HepG2 (cell line): ENCODE results near the gene RPTOR. TPM values are rescaled to one million over a fixed set of nuclear protein-coding genes. Genes with fewer than 3 reads are reported as not detected.

ENCODE experiments used
- ATAC-seq: fragments of 200-7000 bp; cut with Tn5 transposase; 3 replicates; pipeline ENCODE4 v1.9.1; 2020; ENCODE audit warnings: mild to moderate bottlenecking, moderate library complexity
- BruUV-seq: library from RNA; stranded (reverse); fragments of 400-500 nt; replicated peaks from 2 replicates; lab custom pipeline; 2021; lab: Mats Ljungman, UMichigan
- CTCF ChIA-PET: fragments of 300-600 bp; formaldehyde crosslinking; extraction: SDS; loops from one replicate; lab custom pipeline; 2021; ENCODE audit warnings: low total read pairs, inconsistent platforms, low intra/inter-chr PET ratio; lab: Yijun Ruan, JAX
- POLR2A ChIA-PET: fragments of 350-600 bp; sonication (Branson Sonifier 250); formaldehyde crosslinking; loops from one replicate; lab custom pipeline; 2020; ENCODE audit warnings: antibody characterized with exemption, inconsistent platforms; lab: Yijun Ruan, JAX
- DNase-seq: peaks from one replicate; pipeline ENCODE4 v3.0.0-alpha.2; 2015; ENCODE audit warnings: low spot score
- FAIRE-seq: peaks from 3 replicates; lab custom pipeline; 2011; peaks lifted over from hg19 to GRCh38; lab: Jason Lieb, UNC
- H2AFZ ChIP-seq: one replicate; pipeline ENCODE4 v1.6.1; 2011; ENCODE audit warnings: low read length, inconsistent platforms
- H3K27ac ChIP-seq: fragments of 300-600 bp; 3 replicates; pipeline ENCODE4 v1.8.0; 2011; ENCODE audit warnings: mixed run types, mild to moderate bottlenecking, mixed read lengths, low read length, inconsistent platforms; ENCODE audit not compliant: insufficient read depth; ENCODE audit errors: extremely low read length
- H3K27me3 ChIP-seq, 2 experiments: fragments of 200-600 bp in 1 of 2; 2 replicates in 1 of 2; 3 replicates in 1 of 2; pipeline versions ENCODE4 v1.6.0 to v1.8.0; 2011; ENCODE audit warnings: low read length in 2 of 2, mild to moderate bottlenecking in 2 of 2, moderate library complexity in 2 of 2, inconsistent platforms in 1 of 2; ENCODE audit not compliant: insufficient read depth in 2 of 2, control insufficient read depth in 1 of 2
- H3K36me3 ChIP-seq, 2 experiments: fragments of 200-600 bp in 1 of 2; replicated peaks in 1 of 2; 2 replicates in 1 of 2; 3 replicates in 1 of 2; pipeline versions ENCODE4 v1.5.1 to v1.8.0; 2011; ENCODE audit warnings: low read length in 2 of 2, inconsistent platforms in 1 of 2; ENCODE audit not compliant: insufficient read depth in 2 of 2, control insufficient read depth in 1 of 2
- H3K4me1 ChIP-seq: 2 replicates; pipeline ENCODE4 v1.5.1; 2012; ENCODE audit warnings: low read length, inconsistent platforms; ENCODE audit not compliant: insufficient read depth
- H3K4me2 ChIP-seq: 2 replicates; pipeline ENCODE4 v1.6.0; 2011; ENCODE audit warnings: low read depth, low read length, inconsistent platforms
- H3K4me3 ChIP-seq, 3 experiments: fragments of 200-600 bp in 1 of 3; sonication (generic), shearing (Covaris generic) in 1 of 3; replicated peaks in 1 of 3; 2 replicates each; pipeline ENCODE4 v1.5.1; 2011 to 2016; ENCODE audit warnings: low read length in 3 of 3, inconsistent platforms in 2 of 3, low read depth in 2 of 3, mild to moderate bottlenecking in 2 of 3, control low read depth in 1 of 3, mixed read lengths in 1 of 3; ENCODE audit not compliant: insufficient read depth in 1 of 3
- H3K79me2 ChIP-seq: one replicate; pipeline ENCODE4 v1.6.1; 2011; ENCODE audit warnings: low read length, inconsistent platforms; ENCODE audit not compliant: insufficient read depth
- H3K9ac ChIP-seq: 2 replicates; pipeline ENCODE4 v1.6.0; 2011; ENCODE audit warnings: mild to moderate bottlenecking, low read depth, low read length, inconsistent platforms; ENCODE audit not compliant: insufficient read depth
- H3K9me3 ChIP-seq: 2 replicates; pipeline ENCODE4 v1.5.1; 2012; ENCODE audit warnings: mild to moderate bottlenecking, low read length
- H4K20me1 ChIP-seq: 2 replicates; pipeline ENCODE4 v1.6.0; 2011; ENCODE audit warnings: inconsistent platforms, mild to moderate bottlenecking, low read length, moderate library complexity; ENCODE audit not compliant: insufficient read depth
- HMGXB4 ChIP-seq, 2 experiments: sonication (generic) in 1 of 2; formaldehyde crosslinking in 1 of 2; IDR thresholded peaks; 2 replicates each; pipeline versions ENCODE4 v1.4.0 to v1.6.1; 2018 to 2020; ENCODE audit warnings: missing genetic modification reagents in 2 of 2, borderline replicate concordance in 1 of 2, low read depth in 1 of 2, mild to moderate bottlenecking in 1 of 2, missing biosample characterization in 1 of 2
- MAFF ChIP-seq: IDR thresholded peaks from 2 replicates; pipeline ENCODE4 v1.6.1; 2011; ENCODE audit warnings: low read depth, low read length, improper control_type of control experiment
- MAFK ChIP-seq, 2 experiments: IDR thresholded peaks in 1 of 2; conservative IDR thresholded peaks in 1 of 2; 2 replicates each; pipeline ENCODE4 v1.6.1; 2011; ENCODE audit warnings: improper control_type of control experiment in 2 of 2, low read length in 2 of 2
- TFDP2 ChIP-seq: sonication (generic); formaldehyde crosslinking; IDR thresholded peaks from 2 replicates; pipeline ENCODE4 v1.4.0; 2020; ENCODE audit warnings: missing genetic modification reagents
- TOPORS ChIP-seq: sonication (generic); formaldehyde crosslinking; IDR thresholded peaks from 2 replicates; pipeline ENCODE4 v1.8.0; 2023; ENCODE audit warnings: mild to moderate bottlenecking, missing genetic modification reagents
- USF2 ChIP-seq, 2 experiments: sonication (generic) in 1 of 2; formaldehyde crosslinking in 1 of 2; IDR thresholded peaks; 2 replicates each; pipeline versions ENCODE4 v1.5.1 to v1.6.1; 2011 to 2020; ENCODE audit warnings: borderline replicate concordance in 1 of 2, low read depth in 1 of 2, low read length in 1 of 2, mild to moderate bottlenecking in 1 of 2, missing genetic modification reagents in 1 of 2, moderate library complexity in 1 of 2
- ZNF431 ChIP-seq: sonication (generic); formaldehyde crosslinking; IDR thresholded peaks from 2 replicates; pipeline ENCODE4 v1.9.0; 2022; ENCODE audit warnings: missing genetic modification reagents, low read depth, mild to moderate bottlenecking, borderline replicate concordance
- WGBS: methylation state at CpG from one replicate; pipeline ENCODE4 v1.1.6; 2017; ENCODE audit warnings: low lambda C conversion rate; 5-methylcytosine and 5-hydroxymethylcytosine counted together
- in situ Hi-C: cut with HindIII; loops from 2 replicates; pipeline ENCODE4 v1.10.0; 2017; ENCODE audit warnings: low pct_unique_long_range_greater_than_20kb; ENCODE audit not compliant: extremely low pct_ligation_motif_present
- intact Hi-C: fragments of 100-400 bp; cut with micrococcal nuclease; formaldehyde crosslinking; loops from one replicate; pipeline ENCODE4 v1.10.0; 2022; ENCODE audit not compliant: unreplicated experiment
- polyA plus RNA-seq, 8 experiments: library from polyadenylated mRNA; depleted of rRNA in 3 of 8; stranded (reverse) in 7 of 8; unstranded in 1 of 8; fragments of >200 nt; fragmentation: Illumina TruSeq in 4 of 8; extraction: Trizol in 4 of 8; gene quantifications; 2 replicates each; pipeline versions ENCODE4 v1.2.1 to v1.2.3, GENCODE V29; 2011 to 2016; ENCODE audit warnings: low read depth in 4 of 8, missing spikeins in 1 of 8, mixed read lengths in 1 of 8; ENCODE audit not compliant: insufficient read depth in 1 of 8
- total RNA-seq, 5 experiments: library from RNA; depleted of rRNA; stranded (reverse); fragments of >200 nt; fragmentation: Illumina TruSeq; extraction: Trizol; gene quantifications; 2 replicates each; pipeline ENCODE4 v1.2.3, GENCODE V29; 2016; ENCODE audit warnings: low read depth in 1 of 5

Gene RPTOR
- total and polyA plus RNA-seq, 2 of the 13 experiments (the other 11 are each of a cell fraction or from before 2014, with no cell fraction given): 6.6 to 25.3 TPM

GRCh38 chr17:80887639-80888175, 343.1 kb downstream of the RPTOR start:
- POLR2A ChIA-PET: no interaction called here
- 95% methylated on average over 10 of the region's 10 CpGs for WGBS
- BruUV-seq: no TSS peak

GRCh38 chr17:80888276-80889160, 343.9 kb downstream of the RPTOR start:
- Histone ChIP-seq H3K4me1 (no peaks in the 10 kb centered on the region), H3K9me3 (no peaks in the 10 kb centered on the region), H4K20me1 (no peaks in the 10 kb centered on the region), H3K4me2 (no peak overlapping the region), H2AFZ (no peak overlapping the region), H3K4me3 (no peak overlapping the region), H3K27me3 (no peaks in the 10 kb centered on the region), H3K27ac (no peak overlapping the region), H3K79me2 (no peaks in the 10 kb centered on the region), H3K9ac (no peak overlapping the region), H3K36me3 (peaks cover 40 to 77% of the 10 kb centered on the region in 2 experiments; a peak in 4 of 5 replicates)
- WGBS: 97% methylated on average over 21 of the region's 24 CpGs
- BruUV-seq: no TSS peak
- DNase-seq (no peak), ATAC-seq (no peak), FAIRE-seq (no peak)
- POLR2A ChIA-PET: no interaction called here
- intact Hi-C loops (no loop called here), in situ Hi-C loops (no loop called here)
- CTCF ChIA-PET: no interaction called here
- TF ChIP-seq TOPORS: no peak
- TF ChIP-seq ZNF431 (CRISPR knock-in tag): no peak
- no peak for TF ChIP-seq HMGXB4 (CRISPR knock-in tag; IDR thresholded peaks at IDR 0.05; ENCODE audit: borderline replicate concordance in 1 of 2, low read depth in 1 of 2)
- TF ChIP-seq USF2 (IDR thresholded peaks at IDR 0.05; ENCODE audit: low read depth, low read length): no peak
- no peak for TF ChIP-seq USF2 (CRISPR knock-in tag; IDR thresholded peaks at IDR 0.05; ENCODE audit: borderline replicate concordance)

More at GRCh38 chr17:80887639-80888175, 343.1 kb downstream of the RPTOR start:
- FAIRE-seq (no peak), ATAC-seq (no peak), DNase-seq (no peak)
- no peak overlapping the region for H3K27ac ChIP-seq
- H3K9ac ChIP-seq: no peak overlapping the region
- no peaks in the 10 kb centered on the region for H4K20me1 ChIP-seq
- no peaks in the 10 kb centered on the region for H3K4me1 ChIP-seq
- intact Hi-C loops (no loop called here), in situ Hi-C loops (no loop called here)
- H3K4me3 ChIP-seq: no peak overlapping the region
- H2AFZ ChIP-seq: no peak overlapping the region
- H3K27me3 ChIP-seq: no peaks in the 10 kb centered on the region
- H3K36me3 ChIP-seq: peaks cover 41 to 76% of the 10 kb centered on the region in 2 experiments; a peak in 4 of 5 replicates
- CTCF ChIA-PET: no interaction called here
- no peaks in the 10 kb centered on the region for H3K79me2 ChIP-seq
- H3K9me3 ChIP-seq: no peaks in the 10 kb centered on the region
- no peak for TF ChIP-seq TFDP2 (CRISPR knock-in tag)
- peak; percentile 83 for TF ChIP-seq MAFF
- TF ChIP-seq MAFK (conservative IDR thresholded peaks at IDR 0.05 in 1 of 2, IDR thresholded peaks at IDR 0.05 in 1 of 2; ENCODE audit: low read length in 2 of 2): peak; percentile 86 to 88
- no peak overlapping the region for H3K4me2 ChIP-seq
